NCI-H1092 (cell line): ENCODE results near the gene SCN8A.
"Not testable (repeated sequence)": the region's sequence is repeated elsewhere in the genome, so short reads cannot be mapped to it uniquely, and the experiment has no call there.

Experiments used
- DNase-seq: peaks from one replicate; lab custom pipeline; 2025; lab: John Stamatoyannopoulos, UW

Gene SCN8A

DNA sequence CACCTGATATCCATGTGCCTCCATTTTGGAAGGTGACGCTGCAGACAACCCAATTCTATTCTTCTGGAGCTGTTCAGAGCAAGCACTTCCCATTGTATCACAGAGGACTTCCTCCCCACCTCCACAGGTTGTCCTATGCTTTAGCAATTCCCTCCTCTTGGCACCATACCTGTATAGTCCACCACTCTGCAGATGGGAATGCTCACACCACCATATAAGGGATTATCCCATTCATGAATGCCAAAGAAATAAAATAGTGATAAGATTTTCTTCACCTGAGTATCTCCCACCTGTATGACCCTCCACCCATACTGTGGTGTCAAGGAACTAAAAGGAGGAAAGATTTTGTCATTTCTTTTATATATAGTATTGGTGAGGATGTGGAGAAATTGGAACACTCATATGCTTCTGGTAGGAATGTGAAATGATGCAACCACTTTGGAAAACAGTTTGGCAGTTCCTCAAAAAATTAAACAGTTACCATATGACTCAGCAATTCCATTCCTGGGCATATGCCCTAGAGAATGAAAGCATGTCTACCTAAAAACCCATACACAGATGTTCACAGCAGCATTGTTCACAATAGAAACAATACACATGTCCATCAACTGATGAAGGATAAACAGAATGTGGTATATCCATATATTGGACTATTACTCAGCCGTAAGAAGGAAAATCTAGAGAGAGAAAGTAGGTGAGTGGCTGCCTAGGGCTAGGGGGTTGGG lies 182.3 kb downstream of the SCN8A start:
- DNase-seq: no peak

DNA sequence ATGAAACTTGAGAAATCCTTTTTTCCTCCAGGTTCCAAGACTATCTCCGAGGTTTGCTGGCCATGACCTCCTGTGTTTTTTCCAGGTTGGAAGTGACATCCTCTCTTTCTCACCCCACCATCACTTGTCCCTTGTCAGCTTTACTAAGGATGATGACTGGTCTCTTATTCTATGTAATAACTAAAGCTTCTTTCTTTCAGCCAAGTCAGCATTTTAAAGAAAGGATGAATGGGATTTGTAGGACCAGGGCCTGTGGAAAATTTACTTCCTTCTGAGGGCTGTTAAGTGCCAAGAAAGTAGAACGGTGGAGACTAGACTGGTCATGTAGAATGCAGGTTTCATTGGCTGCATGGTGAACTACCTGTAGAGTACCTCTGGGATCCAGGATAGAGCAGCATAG lies 183.9 kb downstream of the SCN8A start:
- no peak for DNase-seq

DNA sequence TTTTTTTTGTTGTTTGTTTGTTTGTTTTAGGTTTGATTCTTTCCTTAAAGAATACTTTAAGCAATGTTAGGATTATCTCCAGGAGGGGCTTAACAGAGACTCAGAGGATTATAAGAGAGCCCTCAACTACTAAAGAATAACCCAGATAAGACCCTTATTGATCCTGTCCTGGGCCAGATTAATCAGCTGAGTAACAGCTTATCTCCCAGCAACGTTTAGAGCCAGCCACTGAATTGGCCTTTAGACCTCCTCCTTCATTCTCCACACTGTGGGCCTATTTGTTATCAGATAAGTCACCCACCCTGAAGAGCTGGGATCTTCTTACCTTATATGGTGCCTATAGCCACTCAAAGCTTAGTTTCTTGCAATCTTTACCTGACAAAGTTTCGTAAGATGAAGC lies 186.4 kb downstream of the SCN8A start:
- DNase-seq: no peak

DNA sequence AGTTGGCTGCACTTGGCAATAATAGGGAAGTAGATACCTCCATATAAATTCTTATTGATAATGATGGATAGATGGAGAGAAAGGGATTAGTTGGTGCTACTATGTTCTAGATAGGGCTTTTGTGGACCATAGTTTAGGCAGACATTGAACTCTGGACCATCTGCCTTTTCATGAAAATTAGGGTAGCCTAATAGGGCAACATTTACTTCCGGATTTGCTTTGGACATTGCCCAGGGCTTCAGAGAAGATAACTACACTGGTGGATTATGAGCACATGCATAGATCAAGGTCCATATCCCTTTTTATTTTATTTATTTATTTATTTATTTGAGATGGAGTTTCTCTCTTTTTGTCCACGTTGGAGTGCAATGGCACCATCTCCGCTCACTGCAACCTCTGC lies 186.9 kb downstream of the SCN8A start:
- DNase-seq: no peak

DNA sequence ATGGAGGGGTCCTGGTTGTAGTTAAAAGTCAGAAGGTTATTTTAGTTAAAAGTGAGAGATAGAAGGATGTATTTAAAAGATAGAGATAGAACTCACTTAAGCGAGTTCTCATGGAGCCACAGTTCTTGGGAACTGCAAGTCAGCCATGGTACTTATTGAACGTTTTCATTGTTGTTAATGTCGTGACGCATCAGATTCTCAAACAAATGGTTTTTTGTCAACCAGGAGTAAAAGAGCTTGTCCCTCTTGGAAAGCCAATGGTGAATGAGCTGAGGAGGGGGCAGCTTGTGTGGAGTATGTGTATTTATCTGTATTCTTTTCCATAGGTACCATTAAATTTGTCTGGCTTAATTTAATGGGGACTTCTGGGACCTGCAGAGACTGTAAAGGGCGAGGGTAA lies 188.8 kb downstream of the SCN8A start:
- DNase-seq: no peak

DNA sequence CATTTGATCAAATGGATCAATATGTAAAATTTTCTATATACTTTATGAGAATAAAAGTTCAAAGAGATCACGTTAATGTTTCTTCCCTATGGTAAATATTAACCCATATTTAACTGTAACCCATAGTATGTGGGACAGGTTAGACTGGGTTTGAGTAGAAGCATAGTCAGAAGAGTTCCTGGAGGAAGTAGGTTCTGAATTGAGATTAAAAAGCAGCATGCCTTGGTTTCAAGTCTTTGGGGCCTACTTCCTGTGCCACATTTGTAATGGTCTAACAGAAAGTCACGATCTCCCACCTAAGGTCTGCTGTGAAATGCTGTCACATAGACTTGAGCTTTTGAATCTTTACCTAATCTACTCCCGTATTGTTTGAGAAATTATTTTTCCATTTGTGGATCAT lies 193.7 kb downstream of the SCN8A start:
- no peak for DNase-seq

DNA sequence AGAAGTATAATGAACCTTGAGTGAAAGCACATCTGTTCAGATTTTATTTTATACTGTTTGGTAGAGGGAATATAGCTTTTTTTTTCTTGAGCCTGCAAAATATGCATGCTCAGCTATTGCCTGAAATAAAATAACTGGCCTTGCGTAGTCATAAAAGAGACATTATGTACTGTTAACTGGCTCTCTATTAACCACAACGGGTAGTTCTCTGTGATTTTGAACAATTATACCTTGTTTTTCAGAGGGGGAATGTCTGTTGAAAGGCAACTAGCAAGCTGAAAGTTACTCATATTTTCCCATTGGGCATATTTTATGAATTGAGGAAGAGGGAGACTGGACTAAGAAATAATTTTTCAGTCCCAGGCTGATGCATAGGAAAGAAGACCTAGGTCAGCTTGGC lies 194.9 kb downstream of the SCN8A start:
- DNase-seq: no peak

DNA sequence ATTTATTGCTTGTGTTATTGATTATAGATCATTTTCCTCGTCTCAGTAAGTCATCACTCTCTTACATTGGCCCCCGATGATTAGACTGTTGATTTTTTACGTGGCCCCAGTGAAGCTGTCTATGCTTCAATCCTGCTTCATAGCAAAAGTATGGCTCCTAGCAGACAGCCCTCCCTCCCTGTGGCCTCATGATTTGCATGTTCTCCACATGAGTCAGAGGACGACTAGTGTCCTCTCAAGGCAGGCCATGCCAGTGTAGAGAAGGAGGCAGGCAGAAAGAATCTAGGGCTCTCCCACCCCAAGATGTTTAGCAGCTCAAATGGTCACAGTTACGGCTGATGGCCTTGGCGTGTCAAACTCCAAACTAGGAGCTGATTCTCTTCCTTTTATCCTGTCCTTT lies 197.8 kb downstream of the SCN8A start:
- no peak for DNase-seq

DNA sequence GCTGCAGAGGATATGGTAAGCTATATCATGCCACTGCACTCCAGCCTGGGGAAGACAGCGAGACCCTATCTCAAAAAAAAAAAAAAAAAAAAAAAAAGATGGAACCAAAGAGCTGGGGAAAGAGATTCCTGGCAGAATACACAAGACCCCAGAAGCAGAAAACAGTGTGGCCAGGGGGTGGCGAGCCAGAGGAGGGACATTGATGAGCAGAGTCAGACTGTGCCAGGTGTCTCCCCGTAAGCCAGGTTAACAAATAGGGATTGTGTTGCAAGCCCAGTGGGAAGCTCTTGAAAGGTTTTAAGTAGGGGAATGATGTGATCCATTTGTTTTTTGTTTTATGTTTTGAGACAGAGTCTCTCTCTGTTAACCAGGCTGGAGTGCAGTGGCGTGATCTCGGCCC lies 201.4 kb downstream of the SCN8A start:
- DNase-seq: no peak

DNA sequence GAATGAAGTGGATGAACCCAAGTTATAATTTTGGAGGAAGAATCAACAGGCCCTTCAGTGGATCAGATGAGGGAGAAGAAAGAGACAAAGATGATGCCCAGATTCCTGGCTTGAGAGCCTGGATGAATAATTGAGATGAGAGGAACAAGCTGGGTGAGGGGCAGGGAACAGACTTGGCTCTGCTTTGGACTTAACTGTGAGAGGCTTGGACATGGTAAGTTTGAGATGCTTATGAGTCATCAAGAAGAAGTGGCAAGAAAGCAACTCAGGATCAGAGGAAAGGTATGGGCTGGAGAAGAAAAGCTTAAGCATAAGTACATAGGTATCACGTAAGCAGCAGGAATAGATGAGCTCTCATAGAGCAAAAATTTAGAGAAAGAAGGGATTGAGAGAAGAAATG lies 202.2 kb downstream of the SCN8A start:
- DNase-seq: no peak

DNA sequence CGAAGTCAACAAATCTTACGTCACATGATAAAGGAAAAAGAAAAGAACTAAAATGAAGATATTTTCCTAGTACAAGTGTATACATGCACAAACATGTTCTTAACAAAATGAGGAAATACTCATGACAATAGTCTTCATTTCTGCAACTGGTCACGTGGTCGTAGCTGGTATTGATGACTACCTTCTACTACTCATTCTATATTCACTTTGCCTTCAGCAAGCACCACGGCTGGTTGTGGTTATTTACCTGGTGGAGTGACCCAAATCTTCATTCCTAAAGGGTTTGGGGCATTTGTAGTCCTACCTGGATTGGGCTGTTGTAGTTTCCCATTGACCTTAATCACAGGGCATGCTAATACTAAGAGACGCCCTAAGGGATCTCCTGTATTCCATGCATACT lies 206.3 kb downstream of the SCN8A start:
- DNase-seq: no peak

DNA sequence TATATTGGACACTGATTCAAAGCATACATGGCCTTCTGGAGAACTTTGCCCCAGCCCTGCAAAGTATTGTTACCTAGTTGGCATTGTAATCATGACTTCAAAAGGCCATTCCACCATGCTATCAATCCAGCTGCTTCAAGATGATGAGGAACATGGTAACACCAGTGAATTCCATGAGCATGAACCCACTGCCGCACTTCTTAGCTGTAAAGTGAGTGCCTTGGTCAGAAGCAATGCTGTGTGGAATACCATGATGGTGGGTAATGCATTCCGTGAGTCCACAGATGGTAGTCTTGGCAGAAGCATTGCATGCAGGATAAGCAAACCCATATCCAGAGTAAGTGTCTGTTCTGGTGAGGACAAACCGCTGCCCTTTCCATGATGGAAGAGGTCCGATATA lies 207.0 kb downstream of the SCN8A start:
- DNase-seq: not testable (repeated sequence)

DNA sequence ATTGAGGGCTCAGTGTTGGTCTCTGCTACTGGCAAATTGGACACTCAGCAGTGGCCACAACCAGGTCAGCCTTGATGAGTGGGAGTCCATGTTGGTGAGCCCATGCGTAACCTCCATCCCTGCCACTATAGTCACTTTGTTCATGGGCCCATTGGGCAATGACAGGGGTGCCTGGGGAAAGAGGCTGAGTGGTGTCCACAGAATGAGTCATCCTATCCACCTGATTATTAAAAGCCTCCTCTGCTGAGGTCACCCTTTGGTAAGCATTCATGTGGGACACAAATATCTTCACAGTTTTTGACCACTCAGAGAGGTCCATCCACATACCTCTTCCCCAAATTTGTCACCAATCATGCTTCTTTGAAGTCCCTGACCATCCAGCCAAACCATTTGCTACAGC lies 207.5 kb downstream of the SCN8A start:
- no peak for DNase-seq

DNA sequence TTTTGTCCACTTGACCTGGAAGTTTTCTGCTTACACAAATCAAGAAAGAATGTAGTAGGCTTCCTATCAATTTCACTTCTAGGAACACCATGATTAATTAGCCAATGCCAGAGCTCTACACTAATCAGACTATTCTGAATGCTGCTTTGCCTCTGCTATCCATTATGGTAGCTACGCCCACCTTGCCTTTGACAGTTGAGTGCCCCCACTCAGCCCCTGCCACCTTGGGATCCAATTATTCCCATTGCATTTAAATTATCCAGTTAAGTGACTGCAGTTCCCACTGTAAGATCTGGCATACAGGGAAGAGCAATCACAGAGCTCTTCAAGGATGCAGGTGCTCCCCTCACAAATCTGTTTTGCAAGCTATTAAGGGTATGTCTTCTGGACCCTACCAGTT lies 210.0 kb downstream of the SCN8A start:
- no peak for DNase-seq

DNA sequence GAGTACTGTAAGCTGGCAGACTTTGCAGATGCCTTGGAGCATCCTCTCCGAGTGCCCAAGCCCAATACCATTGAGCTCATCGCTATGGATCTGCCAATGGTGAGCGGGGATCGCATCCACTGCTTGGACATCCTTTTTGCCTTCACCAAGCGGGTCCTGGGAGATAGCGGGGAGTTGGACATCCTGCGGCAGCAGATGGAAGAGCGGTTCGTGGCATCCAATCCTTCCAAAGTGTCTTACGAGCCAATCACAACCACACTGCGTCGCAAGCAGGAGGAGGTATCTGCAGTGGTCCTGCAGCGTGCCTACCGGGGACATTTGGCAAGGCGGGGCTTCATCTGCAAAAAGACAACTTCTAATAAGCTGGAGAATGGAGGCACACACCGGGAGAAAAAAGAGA lies 215.9 kb downstream of the SCN8A start:
- DNase-seq: no peak

DNA sequence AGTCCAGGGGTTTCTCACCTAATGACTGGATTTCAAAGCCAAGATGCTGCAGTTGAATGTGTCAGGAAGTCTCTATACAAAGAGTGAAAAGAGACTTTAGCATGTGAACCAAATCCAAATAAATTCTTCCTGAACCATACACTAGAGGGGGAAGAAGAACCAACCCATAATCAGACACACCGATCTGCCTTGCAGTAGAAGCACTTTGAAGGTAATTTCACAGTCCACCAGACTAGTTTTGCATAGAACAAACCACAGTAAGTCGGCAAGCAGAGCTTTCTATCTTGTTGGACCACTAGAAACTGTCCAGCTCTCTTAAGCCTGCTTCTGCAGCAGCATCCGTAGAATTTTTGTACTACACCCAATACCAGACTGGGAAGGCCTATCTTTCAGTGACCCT lies 218.2 kb downstream of the SCN8A start:
- DNase-seq: no peak

DNA sequence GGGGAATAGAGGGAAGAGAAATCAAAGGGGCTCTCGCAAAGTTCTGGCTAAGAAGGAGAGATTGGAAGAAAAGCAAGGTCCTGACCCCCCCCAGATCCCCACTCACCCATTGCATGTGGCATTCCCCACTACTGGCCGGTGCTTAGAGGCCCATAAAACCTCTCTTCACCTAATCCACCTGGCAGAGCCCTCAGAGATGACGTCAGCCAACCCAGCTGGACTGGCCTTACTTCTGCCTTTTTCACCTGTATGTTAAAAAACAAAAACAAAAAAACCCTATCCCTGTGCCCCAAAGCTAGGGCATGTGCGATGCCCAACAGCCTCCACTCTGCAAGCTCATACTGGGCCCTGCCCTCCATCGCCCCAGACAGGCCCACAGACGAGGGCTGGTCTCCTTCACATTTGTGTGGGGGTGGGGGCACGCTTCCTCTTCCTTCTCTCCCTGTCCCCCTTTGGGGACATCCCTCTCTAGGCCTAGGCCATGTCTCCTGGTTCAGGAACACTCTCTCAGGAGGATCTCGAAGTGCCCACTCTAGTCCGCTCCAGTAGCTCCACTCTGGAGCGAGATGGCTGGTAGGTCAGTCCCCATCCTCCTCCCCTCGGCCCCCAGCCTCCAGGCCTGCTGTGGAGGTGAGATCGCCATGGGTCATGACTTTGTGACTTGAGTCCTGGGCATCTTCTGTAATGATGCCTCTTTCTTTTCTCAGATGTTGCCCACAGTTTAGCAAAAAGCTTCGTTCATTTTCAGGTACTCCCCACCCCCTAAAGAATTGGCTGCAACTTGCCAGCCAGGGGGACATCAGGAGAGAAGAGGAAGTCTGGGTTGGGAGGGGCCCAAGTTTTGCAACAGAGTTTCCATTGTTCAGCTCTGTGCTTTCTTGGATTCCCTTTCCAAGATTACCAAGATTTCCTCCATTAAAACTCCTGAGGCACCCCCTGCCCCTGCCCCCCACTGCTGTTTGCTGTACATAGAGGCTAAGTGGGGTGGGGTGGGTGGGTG lies 220.5 kb downstream of the SCN8A start:
- DNase-seq: no peak

DNA sequence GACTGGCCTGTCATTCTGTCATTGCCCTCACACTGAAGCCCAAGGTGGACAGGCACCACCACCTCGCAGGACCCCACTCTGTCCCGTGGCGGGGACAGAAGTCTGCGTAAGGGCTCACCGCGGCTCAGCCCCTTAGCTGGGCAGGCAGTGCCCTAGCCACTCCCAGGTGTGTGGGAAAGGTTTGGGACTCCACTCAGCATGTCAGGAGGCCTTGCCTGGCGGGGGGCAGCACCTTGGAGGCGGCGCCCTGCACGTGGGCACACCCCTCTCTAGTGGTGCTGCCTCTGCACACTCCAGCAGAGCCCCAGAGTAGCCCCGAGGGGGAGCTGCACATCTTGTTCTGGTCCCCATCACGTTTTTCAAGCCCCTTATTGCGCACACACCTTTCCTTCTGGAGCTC lies 221.8 kb downstream of the SCN8A start:
- DNase-seq: no peak

DNA sequence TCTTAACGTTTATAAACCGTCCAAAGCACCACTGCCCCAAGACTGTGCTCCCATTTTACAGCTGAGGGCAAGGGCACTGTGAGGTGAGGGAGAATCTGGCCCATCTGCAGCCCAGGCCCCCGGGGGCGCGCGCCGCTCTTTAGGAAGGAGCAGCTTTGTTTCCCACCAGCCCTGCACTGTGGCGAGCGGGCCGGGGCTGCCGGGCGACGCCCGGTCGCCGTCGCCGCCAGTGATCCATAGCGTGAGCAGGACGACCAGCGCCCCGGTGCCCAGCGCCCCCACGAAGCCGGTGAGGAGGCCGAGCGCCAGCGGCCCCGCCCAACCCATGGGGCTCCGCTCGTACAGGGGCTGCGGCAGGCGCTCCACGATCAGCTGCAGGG lies 222.9 kb downstream of the SCN8A start:
- DNase-seq: no peak

DNA sequence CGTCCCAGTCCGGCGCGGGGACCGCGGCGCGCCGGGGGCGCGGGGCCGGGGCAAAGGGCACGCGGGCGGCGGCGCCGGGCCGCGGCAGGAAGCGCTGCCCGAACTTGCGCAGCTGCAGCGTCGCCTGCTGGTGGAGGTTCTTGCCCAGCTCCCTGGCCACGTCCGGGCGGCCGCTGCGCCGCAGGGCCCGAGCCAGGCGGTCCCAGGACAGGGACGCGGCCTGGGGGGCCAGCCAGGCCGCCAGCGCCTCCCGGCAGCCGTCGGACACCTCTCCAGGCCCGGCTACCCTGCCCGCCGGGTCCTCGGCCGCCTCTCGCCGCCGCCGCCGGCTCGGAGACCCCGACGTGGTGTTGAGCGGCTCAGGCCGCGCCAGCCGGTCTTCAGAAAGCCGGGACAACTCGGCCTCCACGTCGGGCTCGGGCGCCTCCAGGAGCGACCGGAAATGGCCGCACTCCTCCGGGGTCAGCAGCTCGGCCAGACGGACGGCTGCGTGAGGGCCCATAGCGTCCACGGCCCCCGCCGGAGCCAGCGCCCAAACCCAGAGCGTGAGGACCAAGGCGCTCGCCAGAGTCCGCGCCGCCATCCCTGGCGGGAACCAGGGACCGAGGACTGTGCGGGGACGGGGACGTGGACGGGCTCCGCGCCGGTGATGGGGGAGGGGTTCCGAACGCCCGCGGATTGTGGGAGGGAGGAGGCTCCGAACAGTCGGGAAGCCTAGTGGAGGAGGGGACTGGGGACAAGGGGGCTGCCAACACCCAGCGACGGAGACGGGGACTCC lies 223.5 kb downstream of the SCN8A start:
- peak; percentile 25 for DNase-seq

DNA sequence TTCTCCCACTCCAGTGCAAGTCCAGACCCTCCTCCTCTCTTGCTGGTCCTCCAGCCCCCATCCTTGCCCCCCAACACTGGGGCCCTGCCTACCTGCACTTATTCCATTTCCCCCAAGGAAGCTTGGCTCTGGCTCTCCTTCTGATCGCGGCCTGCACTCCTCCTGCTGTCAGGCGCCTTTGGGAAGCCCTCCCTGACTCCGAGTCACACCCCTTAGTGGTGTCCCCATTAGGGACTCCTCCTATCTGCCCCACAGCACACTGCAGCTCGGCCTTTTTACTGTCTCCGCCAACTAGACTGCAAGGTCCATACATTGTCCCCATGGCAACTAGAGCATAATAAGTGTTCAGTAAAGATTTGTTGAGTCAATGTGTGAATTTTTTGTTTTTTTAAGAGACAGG lies 224.5 kb downstream of the SCN8A start:
- no peak for DNase-seq
